ENCODE results near the gene PCDHGA3. TPM values are rescaled to one million over a fixed set of nuclear protein-coding genes. Genes with fewer than 3 reads are reported as not detected.
"Not testable (repeated sequence)": the region's sequence is repeated elsewhere in the genome, so short reads cannot be mapped to it uniquely, and the experiment has no call there.

PCDHGA3 gene
- total RNA-seq, 1 donor from 2014 or later = 12.2 TPM

- no peak for TF ChIP-seq CTCF (IDR thresholded peaks at IDR 0.05; ENCODE audit: borderline replicate concordance)
- peak overlapping the region; percentile 65 for H3K4me3 ChIP-seq
- peaks cover 18% of the 10 kb centered on the region for H3K36me3 ChIP-seq
- H3K4me1 ChIP-seq = peaks cover 26% of the 10 kb centered on the region
- H3K27ac ChIP-seq (replicated peaks) = peak overlapping the region; percentile 84
- no peaks in the 10 kb centered on the region for H3K27me3 ChIP-seq (ENCODE audit: low read depth)
- no peak for DNase-seq
- intact Hi-C loops (cut with micrococcal nuclease) = no loop called here
- peaks cover 99% of the 10 kb centered on the region for H3K9me3 ChIP-seq (replicated peaks)
Observed at GRCh38 chr5:141343953-141344463, 379 bp downstream of the PCDHGA3 start.

- peak overlapping the region; percentile 65 for H3K4me3 ChIP-seq
- DNase-seq = no peak
- intact Hi-C loops (cut with micrococcal nuclease) = no loop called here
- no peaks in the 10 kb centered on the region for H3K27me3 ChIP-seq (ENCODE audit: low read depth)
- H3K36me3 ChIP-seq = peaks cover 18% of the 10 kb centered on the region
- peaks cover 33% of the 10 kb centered on the region for H3K4me1 ChIP-seq
- H3K9me3 ChIP-seq (replicated peaks) = peaks cover 99% of the 10 kb centered on the region
- peak; percentile 17 for TF ChIP-seq CTCF (IDR thresholded peaks at IDR 0.05; ENCODE audit: borderline replicate concordance)
- H3K27ac ChIP-seq (replicated peaks) = peak overlapping the region; percentile 17
Observed at GRCh38 chr5:141345327-141345726, 1.7 kb downstream of the PCDHGA3 start.

GRCh38 chr5:141346017-141346416, 2.4 kb downstream of the PCDHGA3 start:
- peaks cover 99% of the 10 kb centered on the region for H3K9me3 ChIP-seq (replicated peaks)
- H3K4me3 ChIP-seq = peak overlapping the region; percentile 65
- intact Hi-C loops (cut with micrococcal nuclease); H3K27me3 ChIP-seq (ENCODE audit: low read depth); DNase-seq; H3K27ac ChIP-seq (replicated peaks): not testable (repeated sequence)
- peaks cover 18% of the 10 kb centered on the region for H3K36me3 ChIP-seq
- peaks cover 39% of the 10 kb centered on the region for H3K4me1 ChIP-seq

GRCh38 chr5:141349917-141350619, 6.4 kb downstream of the PCDHGA3 start, which contains the start of gene PCDHGB1:
PCDHGB1 (plus strand) TSS chr5:141350099; CDS start chr5:141350261, 162 bp downstream.
- H3K4me3 ChIP-seq = peak within 1 kb of the TSS; percentile 54
- peaks cover 22% of the 10 kb centered on the region for H3K36me3 ChIP-seq
- peak; percentile 74 for TF ChIP-seq CTCF (IDR thresholded peaks at IDR 0.05; ENCODE audit: borderline replicate concordance)
- DNase-seq = no peak
- H3K27ac ChIP-seq (replicated peaks) = peak within 1 kb of the TSS; percentile 50
- intact Hi-C loops (cut with micrococcal nuclease) = no loop called here
- peaks cover 59% of the 10 kb centered on the region for H3K4me1 ChIP-seq
- H3K9me3 ChIP-seq (replicated peaks) = peaks cover 98% of the 10 kb centered on the region
- no peaks in the 10 kb centered on the region for H3K27me3 ChIP-seq (ENCODE audit: low read depth)

GRCh38 chr5:141351591-141351990, 8.0 kb downstream of the PCDHGA3 start:
- Histone ChIP-seq H3K9me3 (replicated peaks) (peaks cover 98% of the 10 kb centered on the region), H3K27ac (replicated peaks) (no peak overlapping the region), H3K4me3 (no peak overlapping the region), H3K4me1 (peaks cover 61% of the 10 kb centered on the region), H3K27me3 (ENCODE audit: low read depth) (no peaks in the 10 kb centered on the region), H3K36me3 (peaks cover 27% of the 10 kb centered on the region)
- TF ChIP-seq CTCF (IDR thresholded peaks at IDR 0.05; ENCODE audit: borderline replicate concordance) = no peak
- DNase-seq = no peak
- intact Hi-C loops (cut with micrococcal nuclease) = no loop called here

GRCh38 chr5:141354900-141355469, 11.4 kb downstream of the PCDHGA3 start, which contains the start of gene PCDHGA4:
PCDHGA4 (plus strand) TSS chr5:141355021; CDS start chr5:141355108, 87 bp downstream.
- Histone ChIP-seq H3K4me3 (peak within 1 kb of the TSS; percentile 54), H3K36me3 (peaks cover 21% of the 10 kb centered on the region), H3K9me3 (replicated peaks) (peaks cover 98% of the 10 kb centered on the region), H3K4me1 (peaks cover 58% of the 10 kb centered on the region), H3K27ac (replicated peaks) (peak within 1 kb of the TSS; percentile 21), H3K27me3 (ENCODE audit: low read depth) (no peaks in the 10 kb centered on the region)
- TF ChIP-seq CTCF (IDR thresholded peaks at IDR 0.05; ENCODE audit: borderline replicate concordance) = peak; percentile 61
- intact Hi-C loops (cut with micrococcal nuclease) = no loop called here
- DNase-seq = no peak
